ENCODE data around the gene ZFHX3.

GRCh38 chr16:72800524-72801161, 247.3 kb downstream of the ZFHX3 start:
- TF ChIP-seq POLR2A (IDR thresholded peaks at IDR 0.05) (no peak), CTCF (IDR thresholded peaks at IDR 0.05) (no peak)

All from right lobe of liver (tissue), 4 donors.